HEK293 (cell line): ENCODE data around the gene AKIRIN2.

Source experiments
- CTCF ChIA-PET: fragments of 350-600 bp; formaldehyde crosslinking; extraction: SDS; loops from one replicate; lab custom pipeline; 2021; ENCODE audit warnings: antibody characterized with exemption; lab: Yijun Ruan, JAX
- POLR2A ChIA-PET: fragments of 300-600 bp; formaldehyde crosslinking; extraction: SDS; loops from one replicate; lab custom pipeline; 2020; ENCODE audit warnings: antibody characterized with exemption, inconsistent platforms; lab: Yijun Ruan, JAX
- H3K27ac ChIP-seq: fragments of 200-500 bp; sonication (Bioruptor generic); 2 replicates; pipeline ENCODE4 v1.5.1; 2014; ENCODE audit warnings: low read depth, low read length, control low read depth, inconsistent platforms; ENCODE audit errors: extremely low read depth
- H3K36me3 ChIP-seq, 2 experiments: fragments of 200-500 bp in 1 of 2; sonication (Bioruptor generic) in 1 of 2; 1 replicate in 1 of 2; 2 replicates in 1 of 2; pipeline ENCODE4 v1.5.1; 2014 to 2017; ENCODE audit warnings: inconsistent platforms in 2 of 2, low read length in 2 of 2; ENCODE audit not compliant: control insufficient read depth in 2 of 2, insufficient read depth in 1 of 2
- H3K4me1 ChIP-seq: fragments of 200-500 bp; sonication (Bioruptor generic); 2 replicates; pipeline ENCODE4 v1.5.1; 2014; ENCODE audit warnings: mild to moderate bottlenecking, low read length, inconsistent platforms; ENCODE audit not compliant: control insufficient read depth, insufficient read depth
- H3K4me3 ChIP-seq: 2 replicates; pipeline ENCODE4 v1.5.1; 2011; ENCODE audit warnings: low read depth, mild to moderate bottlenecking, control low read depth, low read length, moderate library complexity
- H3K9me3 ChIP-seq: fragments of 200-500 bp; sonication (Bioruptor generic); 2 replicates; pipeline ENCODE4 v1.5.1; 2014; ENCODE audit warnings: low read depth, low read length, inconsistent platforms; ENCODE audit not compliant: control insufficient read depth, insufficient read depth
- AEBP2 ChIP-seq: fragments of 450-650 bp; formaldehyde crosslinking; IDR thresholded peaks from 2 replicates; pipeline ENCODE4 v1.5.1; 2016; ENCODE audit warnings: missing biosample characterization, missing genetic modification characterization, borderline replicate concordance
- GLIS1 ChIP-seq: fragments of 450-650 bp; formaldehyde crosslinking; IDR thresholded peaks from 2 replicates; pipeline ENCODE4 v1.5.1; 2016; ENCODE audit warnings: missing biosample characterization, missing genetic modification characterization
- IKZF3 ChIP-seq: fragments of 450-650 bp; IDR thresholded peaks from 2 replicates; pipeline ENCODE4 v1.5.0; 2018; ENCODE audit warnings: missing biosample characterization, mild to moderate bottlenecking, missing genetic modification characterization, moderate library complexity
- OSR2 ChIP-seq: fragments of 450-650 bp; formaldehyde crosslinking; IDR thresholded peaks from 2 replicates; pipeline ENCODE4 v1.5.1; 2016; ENCODE audit warnings: missing biosample characterization, missing genetic modification characterization
- PRDM1 ChIP-seq: fragments of 450-650 bp; formaldehyde crosslinking; IDR thresholded peaks from 2 replicates; pipeline ENCODE4; 2016; ENCODE audit warnings: missing biosample characterization, missing genetic modification characterization
- PRDM10 ChIP-seq: fragments of 450-650 bp; formaldehyde crosslinking; IDR thresholded peaks from 2 replicates; pipeline ENCODE4 v1.5.1; 2016; ENCODE audit warnings: missing biosample characterization, missing genetic modification characterization
- PRDM6 ChIP-seq: fragments of 450-650 bp; formaldehyde crosslinking; IDR thresholded peaks from 2 replicates; pipeline ENCODE4 v1.5.1; 2017; ENCODE audit warnings: missing biosample characterization, missing genetic modification characterization
- YY1 ChIP-seq: fragments of 450-650 bp; formaldehyde crosslinking; IDR thresholded peaks from 2 replicates; pipeline ENCODE4 v1.5.1; 2018; ENCODE audit warnings: missing biosample characterization, missing genetic modification characterization
- ZBTB11 ChIP-seq: fragments of 450-650 bp; formaldehyde crosslinking; conservative IDR thresholded peaks from 2 replicates; pipeline ENCODE4 v1.5.1; 2016; ENCODE audit warnings: low read depth, missing biosample characterization, missing genetic modification characterization
- ZBTB8A ChIP-seq: fragments of 450-650 bp; formaldehyde crosslinking; IDR thresholded peaks from 2 replicates; pipeline ENCODE4 v1.5.1; 2016; ENCODE audit warnings: missing biosample characterization, missing genetic modification characterization
- ZNF10 ChIP-seq: fragments of 450-650 bp; formaldehyde crosslinking; IDR thresholded peaks from 2 replicates; pipeline ENCODE4 v1.5.1; 2017; ENCODE audit warnings: missing biosample characterization, missing genetic modification characterization
- ZNF140 ChIP-seq: fragments of 450-650 bp; formaldehyde crosslinking; IDR thresholded peaks from 2 replicates; pipeline ENCODE4 v1.5.1; 2016; ENCODE audit warnings: missing biosample characterization, missing genetic modification characterization
- ZNF341 ChIP-seq: fragments of 450-650 bp; formaldehyde crosslinking; IDR thresholded peaks from 2 replicates; pipeline ENCODE4; 2016; ENCODE audit warnings: low read depth, missing biosample characterization, missing genetic modification characterization
- ZNF394 ChIP-seq: fragments of 450-650 bp; formaldehyde crosslinking; IDR thresholded peaks from 2 replicates; pipeline ENCODE4 v1.5.1; 2016; ENCODE audit warnings: missing biosample characterization, missing genetic modification characterization, mild to moderate bottlenecking, moderate library complexity, borderline replicate concordance
- ZNF555 ChIP-seq: fragments of 450-650 bp; formaldehyde crosslinking; conservative IDR thresholded peaks from 2 replicates; pipeline ENCODE4 v1.5.1; 2017; ENCODE audit warnings: missing biosample characterization, mild to moderate bottlenecking, missing genetic modification characterization, inconsistent platforms
- ZNF561 ChIP-seq: fragments of 450-650 bp; IDR thresholded peaks from 2 replicates; pipeline ENCODE4 v1.5.1; 2018; ENCODE audit warnings: missing biosample characterization, missing genetic modification characterization, borderline replicate concordance
- ZNF768 ChIP-seq: fragments of 450-650 bp; formaldehyde crosslinking; IDR thresholded peaks from 2 replicates; pipeline ENCODE4 v1.5.1; 2018; ENCODE audit warnings: missing biosample characterization, mild to moderate bottlenecking, missing genetic modification characterization
- ZNF785 ChIP-seq: fragments of 450-650 bp; formaldehyde crosslinking; IDR thresholded peaks from 2 replicates; pipeline ENCODE4 v1.5.1; 2016; ENCODE audit warnings: missing biosample characterization, missing genetic modification characterization
- ZNF843 ChIP-seq: fragments of 450-650 bp; formaldehyde crosslinking; IDR thresholded peaks from 2 replicates; pipeline ENCODE4 v1.5.1; 2016; ENCODE audit warnings: missing biosample characterization, missing genetic modification characterization
- ZSCAN30 ChIP-seq: fragments of 450-650 bp; IDR thresholded peaks from 2 replicates; pipeline ENCODE4 v1.5.1; 2018; ENCODE audit warnings: missing biosample characterization, mild to moderate bottlenecking, missing genetic modification characterization, moderate library complexity
- TF ChIP-seq, protein P1 (sequence below): fragments of 450-650 bp; formaldehyde crosslinking; IDR thresholded peaks from 2 replicates; pipeline ENCODE4 v1.5.1; 2016; ENCODE audit warnings: missing biosample characterization, missing genetic modification characterization

The AKIRIN2 gene

GRCh38 chr6:87698547-87699006 lies 3.5 kb downstream of the AKIRIN2 start (continued):
- TF ChIP-seq ZNF140 (tag by site-specific recombination), result no peak
- TF ChIP-seq AEBP2, result no peak
- TF ChIP-seq PRDM10 (tag by site-specific recombination), result no peak
- TF ChIP-seq ZNF555 (tag by site-specific recombination), result no peak

- 0 out of 2 replicates have a peak overlapping the region, but pooled peaks have one; percentile 2 for H3K27ac ChIP-seq
- TF ChIP-seq PRDM1 (tag by site-specific recombination) (peak; percentile 66; the same call in 1 of the 2 replicates), GLIS1 (tag by site-specific recombination) (peak; percentile 28; the same call in 1 of the 2 replicates), ZBTB11 (tag by site-specific recombination) (peak; percentile 55), ZBTB8A (tag by site-specific recombination) (no peak), YY1 (tag by site-specific recombination) (peak; percentile 42; the same call in 1 of the 2 replicates), OSR2 (tag by site-specific recombination) (peak; percentile 42; the same call in 1 of the 2 replicates), ZNF768 (tag by site-specific recombination) (no peak), ZNF843 (tag by site-specific recombination) (no peak), IKZF3 (tag by site-specific recombination) (peak; percentile 25; the same call in 1 of the 2 replicates), PRDM6 (tag by site-specific recombination) (peak; percentile 94), ZNF785 (tag by site-specific recombination) (no peak), ZNF10 (tag by site-specific recombination) (peak; percentile 93), ZSCAN30 (tag by site-specific recombination) (peak; percentile 67; the same call in 1 of the 2 replicates), ZNF341 (tag by site-specific recombination) (peak; percentile 54), ZNF394 (0 out of 2 replicates have a peak, but pooled peaks have one; percentile 10), ZNF561 (tag by site-specific recombination) (0 out of 2 replicates have a peak, but pooled peaks have one; percentile 21)
- TF ChIP-seq, protein P1, sequence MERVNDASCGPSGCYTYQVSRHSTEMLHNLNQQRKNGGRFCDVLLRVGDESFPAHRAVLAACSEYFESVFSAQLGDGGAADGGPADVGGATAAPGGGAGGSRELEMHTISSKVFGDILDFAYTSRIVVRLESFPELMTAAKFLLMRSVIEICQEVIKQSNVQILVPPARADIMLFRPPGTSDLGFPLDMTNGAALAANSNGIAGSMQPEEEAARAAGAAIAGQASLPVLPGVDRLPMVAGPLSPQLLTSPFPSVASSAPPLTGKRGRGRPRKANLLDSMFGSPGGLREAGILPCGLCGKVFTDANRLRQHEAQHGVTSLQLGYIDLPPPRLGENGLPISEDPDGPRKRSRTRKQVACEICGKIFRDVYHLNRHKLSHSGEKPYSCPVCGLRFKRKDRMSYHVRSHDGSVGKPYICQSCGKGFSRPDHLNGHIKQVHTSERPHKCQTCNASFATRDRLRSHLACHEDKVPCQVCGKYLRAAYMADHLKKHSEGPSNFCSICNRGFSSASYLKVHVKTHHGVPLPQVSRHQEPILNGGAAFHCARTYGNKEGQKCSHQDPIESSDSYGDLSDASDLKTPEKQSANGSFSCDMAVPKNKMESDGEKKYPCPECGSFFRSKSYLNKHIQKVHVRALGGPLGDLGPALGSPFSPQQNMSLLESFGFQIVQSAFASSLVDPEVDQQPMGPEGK (tag by site-specific recombination), result 0 out of 2 replicates have a peak, but pooled peaks have one; percentile 23
Measured at GRCh38 chr6:87697581-87698546, 4.2 kb downstream of the AKIRIN2 start.

More at GRCh38 chr6:87697581-87698546, 4.2 kb downstream of the AKIRIN2 start:
- CTCF ChIA-PET, result interaction anchor here (0.6 to 2.0 kb wide), 4 partner anchors 16 to 376 kb away, joined by 4 to 5 read pairs (median 4); no protein-coding TSS in a partner anchor
- no peaks in the 10 kb centered on the region for H3K9me3 ChIP-seq
- H3K4me1 ChIP-seq, result peaks cover 26% of the 10 kb centered on the region
- H3K4me3 ChIP-seq, result peak overlapping the region; percentile 93
- H3K36me3 ChIP-seq, result peaks cover 0 to 19% of the 10 kb centered on the region in 2 experiments; a peak in 2 of 3 replicates
- POLR2A ChIA-PET, result interaction anchor here (0.6 to 0.9 kb wide), 7 partner anchors 13 to 1702 kb away, joined by 3 to 7 read pairs (median 4); no protein-coding TSS in a partner anchor
